ENCODE results near the gene AP4M1. TPM values are rescaled to one million over a fixed set of nuclear protein-coding genes. Genes with fewer than 3 reads are reported as not detected.

AP4M1 gene
- total and polyA plus RNA-seq, 9 of the 15 experiments (the other 6 are each of a cell fraction or from before 2014, with no cell fraction given) = 1.3 to 30.9 (median 14.1) TPM

GRCh38 chr7:100148559-100149328 is 47.3 kb downstream of the AP4M1 start, which contains the start of gene LAMTOR4 (continued):
- peak; percentile 82 for TF ChIP-seq REST (IDR thresholded peaks at IDR 0.05; ENCODE audit: borderline replicate concordance)
- TF ChIP-seq REST (CRISPR knock-in tag; IDR thresholded peaks at IDR 0.05; ENCODE audit: low read depth) = no peak
- TF ChIP-seq GABPA (tag; conservative IDR thresholded peaks at IDR 0.05; ENCODE audit: low read depth) = peak; percentile 86
- peak; percentile 80; the same call in 1 of the 2 replicates for TF ChIP-seq TAF7 (tag; IDR thresholded peaks at IDR 0.05)
- TF ChIP-seq CBX3 (IDR thresholded peaks at IDR 0.05; ENCODE audit: borderline replicate concordance in 1 of 2, low read length in 2 of 2) = no peak
- peak; percentile 23; the same call in 1 of the 2 replicates for TF ChIP-seq SPI1 (IDR thresholded peaks at IDR 0.05; ENCODE audit: borderline replicate concordance, low read depth, low read length)
- peak; percentile 85 for TF ChIP-seq NFYB (IDR thresholded peaks at IDR 0.05; ENCODE audit: extremely low read depth, insufficient read length)
- TF ChIP-seq KDM5B (IDR thresholded peaks at IDR 0.05; ENCODE audit: insufficient replicate concordance, low read depth, low read length) = peak; percentile 88
- no peak for TF ChIP-seq ARID2 (IDR thresholded peaks at IDR 0.05)
- peak; percentile 87 for TF ChIP-seq PHF20 (IDR thresholded peaks at IDR 0.05; ENCODE audit: partially characterized antibody)
- peak; percentile 73; the same call in 1 of the 2 replicates for TF ChIP-seq ZNF740 (CRISPR knock-in tag; IDR thresholded peaks at IDR 0.05)
- peak in 1 of 2 experiments; percentile 67; a peak in 1 of 4 replicates for TF ChIP-seq ZNF740 (tag; IDR thresholded peaks at IDR 0.05)
- TF ChIP-seq PHB (CRISPR knock-in tag; IDR thresholded peaks at IDR 0.05) = no peak
- TF ChIP-seq RHOXF2B (CRISPR knock-in tag; conservative IDR thresholded peaks at IDR 0.05) = 0 out of 2 replicates have a peak, but pooled peaks have one; percentile 43
- TF ChIP-seq CBX5 (IDR thresholded peaks at IDR 0.05; ENCODE audit: borderline replicate concordance, low read depth) = no peak
- TF ChIP-seq OTX1 (CRISPR knock-in tag; IDR thresholded peaks at IDR 0.05) = peak; percentile 96
- TF ChIP-seq TFAP4 (CRISPR knock-in tag; IDR thresholded peaks at IDR 0.05; ENCODE audit: borderline replicate concordance) = peak; percentile 72
- TF ChIP-seq SUPT5H (IDR thresholded peaks at IDR 0.05) = peak; percentile 92

Measured in K562 (cell line).